Panc1 (cell line): Measurements from ENCODE around the gene MEGF11. TPM values are rescaled to one million over a fixed set of nuclear protein-coding genes. Genes with fewer than 3 reads are reported as not detected.

ENCODE experiments used
- ATAC-seq: fragments of 200-7000 bp; cut with Tn5 transposase; 2 replicates; pipeline ENCODE4 v1.9.1; 2020; ENCODE audit warnings: mild to moderate bottlenecking, moderate library complexity
- BruUV-seq: library from RNA; stranded (reverse); fragments of 400-500 nt; replicated peaks from 2 replicates; lab custom pipeline; 2021; lab: Mats Ljungman, UMichigan
- CTCF ChIA-PET: fragments of 300-600 bp; sonication (Branson Sonifier 250); formaldehyde crosslinking; loops from one replicate; lab custom pipeline; 2022; ENCODE audit warnings: antibody characterized with exemption; lab: Charles Lee
- POLR2A ChIA-PET: fragments of 300-600 bp; sonication (Branson Sonifier 250); formaldehyde crosslinking; loops from one replicate; lab custom pipeline; 2022; ENCODE audit warnings: antibody characterized with exemption; lab: Charles Lee
- DNase-seq: peaks from one replicate; pipeline ENCODE4 v3.0.0-alpha.2; 2010; ENCODE audit warnings: low read depth, low spot score
- H3K27ac ChIP-seq: 2 replicates; pipeline ENCODE4 v1.5.1; 2011; ENCODE audit warnings: mild to moderate bottlenecking, low read length, inconsistent platforms
- H3K27me3 ChIP-seq: fragments of 200-500 bp; sonication (Bioruptor generic); 2 replicates; pipeline ENCODE4 v1.6.0; 2014; ENCODE audit warnings: low read length, inconsistent platforms; ENCODE audit not compliant: control insufficient read depth, insufficient read depth
- H3K36me3 ChIP-seq: fragments of 200-500 bp; sonication (Bioruptor generic); 2 replicates; pipeline ENCODE4 v1.5.1; 2014; ENCODE audit warnings: inconsistent platforms, mild to moderate bottlenecking, low read length, moderate library complexity; ENCODE audit not compliant: control insufficient read depth, insufficient read depth
- H3K4me1 ChIP-seq: 2 replicates; pipeline ENCODE4 v1.5.1; 2011; ENCODE audit warnings: inconsistent platforms, mild to moderate bottlenecking, low read length, moderate library complexity; ENCODE audit not compliant: control insufficient read depth, insufficient read depth
- H3K4me3 ChIP-seq, 2 experiments: 2 replicates each; pipeline ENCODE4 v1.5.1; 2011 to 2012; ENCODE audit warnings: low read depth in 2 of 2, low read length in 2 of 2, mild to moderate bottlenecking in 2 of 2, inconsistent platforms in 1 of 2, moderate library complexity in 1 of 2
- H3K9me3 ChIP-seq: fragments of 200-500 bp; sonication (Bioruptor generic); 2 replicates; pipeline ENCODE4 v1.5.1; 2014; ENCODE audit warnings: low read depth, mild to moderate bottlenecking, inconsistent platforms, low read length, moderate library complexity; ENCODE audit not compliant: control insufficient read depth, insufficient read depth
- CTCF ChIP-seq: fragments of 450-650 bp; IDR thresholded peaks from 2 replicates; pipeline ENCODE4 v1.5.1; 2017; ENCODE audit warnings: mild to moderate bottlenecking
- POLR2AphosphoS5 ChIP-seq: IDR thresholded peaks from 2 replicates; pipeline ENCODE4 v1.6.1; 2012; ENCODE audit warnings: mild to moderate bottlenecking, low read depth, low read length, moderate library complexity
- SIN3A ChIP-seq: IDR thresholded peaks from 2 replicates; pipeline ENCODE4 v1.6.1; 2012; ENCODE audit warnings: low read depth, mild to moderate bottlenecking, low read length, moderate library complexity, borderline replicate concordance; ENCODE audit not compliant: insufficient read depth
- TCF7L2 ChIP-seq: IDR thresholded peaks from 2 replicates; pipeline ENCODE4 v1.6.1; 2011; ENCODE audit warnings: mild to moderate bottlenecking, low read depth, low read length, inconsistent platforms
- in situ Hi-C: cut with HindIII; loops from 2 replicates; pipeline ENCODE4 v1.10.0; 2016; ENCODE audit warnings: low sequenced_read_pairs, low pct_unique_long_range_greater_than_20kb
- intact Hi-C: fragments of 100-400 bp; cut with micrococcal nuclease; formaldehyde crosslinking; loops from one replicate; pipeline ENCODE4 v1.10.0; 2022; ENCODE audit not compliant: unreplicated experiment
- total RNA-seq: library from RNA; stranded (reverse); gene quantifications from one replicate; pipeline ENCODE4 v1.2.1, GENCODE V29; 2021; ENCODE audit not compliant: unreplicated experiment
- TF ChIP-seq, protein P1 (sequence below), 2 experiments: IDR thresholded peaks; 2 replicates each; pipeline ENCODE4 v1.6.1; 2011 to 2012; ENCODE audit warnings: low read depth in 2 of 2, control low read depth in 1 of 2, low read length in 1 of 2, mild to moderate bottlenecking in 1 of 2, moderate library complexity in 1 of 2; ENCODE audit not compliant: insufficient read depth in 1 of 2

MEGF11 gene
- total RNA-seq, 1 experiment from 2014 or later = 0.95 TPM

DNA sequence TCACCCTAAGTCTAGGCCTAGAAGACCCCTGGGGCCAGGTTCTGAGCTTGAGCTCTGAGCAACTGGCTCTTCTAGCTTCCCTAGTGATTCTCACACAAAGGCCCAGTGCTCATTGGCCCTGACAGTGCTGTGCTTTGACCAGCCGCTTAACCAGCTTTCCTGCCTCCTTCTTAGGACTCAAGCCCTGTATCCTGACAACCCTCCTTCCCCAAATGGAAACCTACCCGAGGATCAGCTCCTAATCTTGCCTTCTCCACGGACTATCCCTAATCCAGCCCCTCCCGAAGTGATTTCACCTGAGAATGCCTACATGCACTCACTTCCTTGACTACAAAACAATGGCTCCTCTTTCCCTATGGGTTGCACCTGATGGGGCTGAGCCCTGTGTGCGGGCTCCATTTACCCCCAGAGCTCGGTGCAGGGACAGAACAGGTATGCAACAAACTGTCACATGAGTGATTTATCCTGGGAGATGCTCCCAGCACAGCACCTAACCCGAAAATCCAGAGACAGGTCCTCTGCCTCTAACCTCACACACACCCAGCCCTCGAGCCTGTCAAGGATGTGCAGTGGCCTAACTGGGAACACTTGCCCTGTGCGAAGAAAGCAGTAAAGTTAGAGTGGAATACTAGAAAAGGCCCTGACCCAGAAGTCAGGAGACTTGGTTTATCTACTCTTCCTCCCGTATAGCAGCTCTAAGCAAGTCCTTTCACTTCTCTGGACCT lies 2.3 kb downstream of the MEGF11 start:
- POLR2A ChIA-PET = interaction anchor here (0.5 kb wide), 2 partner anchors 13 to 1271 kb away, joined by 4 to 14 read pairs; no protein-coding TSS in a partner anchor
- Histone ChIP-seq H3K4me1 (peaks cover 5% of the 10 kb centered on the region; the same call in 1 of the 2 replicates), H3K9me3 (no peaks in the 10 kb centered on the region), H3K27me3 (peaks cover 18% of the 10 kb centered on the region), H3K4me3 (no peak overlapping the region), H3K36me3 (no peaks in the 10 kb centered on the region), H3K27ac (no peak overlapping the region)
- ATAC-seq (no peak), DNase-seq (no peak)
- TF ChIP-seq POLR2AphosphoS5 (no peak), SIN3A (no peak), CTCF (no peak), TCF7L2 (no peak)
- TF ChIP-seq, protein P1, sequence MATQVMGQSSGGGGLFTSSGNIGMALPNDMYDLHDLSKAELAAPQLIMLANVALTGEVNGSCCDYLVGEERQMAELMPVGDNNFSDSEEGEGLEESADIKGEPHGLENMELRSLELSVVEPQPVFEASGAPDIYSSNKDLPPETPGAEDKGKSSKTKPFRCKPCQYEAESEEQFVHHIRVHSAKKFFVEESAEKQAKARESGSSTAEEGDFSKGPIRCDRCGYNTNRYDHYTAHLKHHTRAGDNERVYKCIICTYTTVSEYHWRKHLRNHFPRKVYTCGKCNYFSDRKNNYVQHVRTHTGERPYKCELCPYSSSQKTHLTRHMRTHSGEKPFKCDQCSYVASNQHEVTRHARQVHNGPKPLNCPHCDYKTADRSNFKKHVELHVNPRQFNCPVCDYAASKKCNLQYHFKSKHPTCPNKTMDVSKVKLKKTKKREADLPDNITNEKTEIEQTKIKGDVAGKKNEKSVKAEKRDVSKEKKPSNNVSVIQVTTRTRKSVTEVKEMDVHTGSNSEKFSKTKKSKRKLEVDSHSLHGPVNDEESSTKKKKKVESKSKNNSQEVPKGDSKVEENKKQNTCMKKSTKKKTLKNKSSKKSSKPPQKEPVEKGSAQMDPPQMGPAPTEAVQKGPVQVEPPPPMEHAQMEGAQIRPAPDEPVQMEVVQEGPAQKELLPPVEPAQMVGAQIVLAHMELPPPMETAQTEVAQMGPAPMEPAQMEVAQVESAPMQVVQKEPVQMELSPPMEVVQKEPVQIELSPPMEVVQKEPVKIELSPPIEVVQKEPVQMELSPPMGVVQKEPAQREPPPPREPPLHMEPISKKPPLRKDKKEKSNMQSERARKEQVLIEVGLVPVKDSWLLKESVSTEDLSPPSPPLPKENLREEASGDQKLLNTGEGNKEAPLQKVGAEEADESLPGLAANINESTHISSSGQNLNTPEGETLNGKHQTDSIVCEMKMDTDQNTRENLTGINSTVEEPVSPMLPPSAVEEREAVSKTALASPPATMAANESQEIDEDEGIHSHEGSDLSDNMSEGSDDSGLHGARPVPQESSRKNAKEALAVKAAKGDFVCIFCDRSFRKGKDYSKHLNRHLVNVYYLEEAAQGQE (IDR thresholded peaks at IDR 0.05; ENCODE audit: insufficient read depth in 1 of 2, low read depth in 2 of 2, low read length in 1 of 2) = no peak
- CTCF ChIA-PET = interaction anchor here (0.7 kb wide), 1 partner anchor 176 kb away, joined by 4 read pairs; no protein-coding TSS in a partner anchor
- in situ Hi-C loops = no loop called here
- BruUV-seq = no TSS peak
- intact Hi-C loops = no loop called here

GRCh38 chr15:66249605-66250174 lies 3.9 kb downstream of the MEGF11 start:
- peaks cover 3% of the 10 kb centered on the region; the same call in 1 of the 2 replicates for H3K4me1 ChIP-seq
- H3K27me3 ChIP-seq = peaks cover 19% of the 10 kb centered on the region
- H3K9me3 ChIP-seq = no peaks in the 10 kb centered on the region
- DNase-seq = no peak
- BruUV-seq = no TSS peak
- in situ Hi-C loops (no loop called here), intact Hi-C loops (no loop called here)
- H3K4me3 ChIP-seq = no peak overlapping the region
- H3K27ac ChIP-seq = no peak overlapping the region
- ChIA-PET POLR2A (no interaction called here), CTCF (no interaction called here)
- no peak for ATAC-seq
- TF ChIP-seq SIN3A = no peak
- no peak for TF ChIP-seq POLR2AphosphoS5
- TF ChIP-seq CTCF = no peak
- TF ChIP-seq TCF7L2 = no peak
- TF ChIP-seq, protein P1 (IDR thresholded peaks at IDR 0.05; ENCODE audit: insufficient read depth in 1 of 2, low read depth in 2 of 2, low read length in 1 of 2) = no peak
- H3K36me3 ChIP-seq = no peaks in the 10 kb centered on the region
